ENCODE results near the gene HPS4.

The HPS4 gene

DNA sequence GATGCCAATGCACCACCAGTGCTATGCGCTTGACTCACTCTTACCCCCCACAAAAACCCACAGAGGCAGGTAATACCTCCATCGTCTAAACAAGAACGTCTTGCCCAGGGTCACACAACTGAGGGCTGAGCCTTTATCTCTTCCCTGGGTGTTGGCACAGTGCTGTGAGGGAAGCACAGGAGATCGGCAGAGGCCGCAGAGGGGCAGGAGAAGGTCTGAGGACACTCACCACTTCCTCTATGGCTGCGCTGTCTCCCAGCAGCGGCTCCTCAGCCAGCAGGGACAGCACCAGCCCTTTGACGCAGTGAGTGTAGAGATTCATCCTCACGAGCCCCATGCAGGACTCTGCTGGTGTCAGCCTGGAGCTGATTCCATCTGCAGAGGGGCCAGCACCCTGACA lies 19.9 kb downstream of the HPS4 start:
- DNase-seq: no peak

DNA sequence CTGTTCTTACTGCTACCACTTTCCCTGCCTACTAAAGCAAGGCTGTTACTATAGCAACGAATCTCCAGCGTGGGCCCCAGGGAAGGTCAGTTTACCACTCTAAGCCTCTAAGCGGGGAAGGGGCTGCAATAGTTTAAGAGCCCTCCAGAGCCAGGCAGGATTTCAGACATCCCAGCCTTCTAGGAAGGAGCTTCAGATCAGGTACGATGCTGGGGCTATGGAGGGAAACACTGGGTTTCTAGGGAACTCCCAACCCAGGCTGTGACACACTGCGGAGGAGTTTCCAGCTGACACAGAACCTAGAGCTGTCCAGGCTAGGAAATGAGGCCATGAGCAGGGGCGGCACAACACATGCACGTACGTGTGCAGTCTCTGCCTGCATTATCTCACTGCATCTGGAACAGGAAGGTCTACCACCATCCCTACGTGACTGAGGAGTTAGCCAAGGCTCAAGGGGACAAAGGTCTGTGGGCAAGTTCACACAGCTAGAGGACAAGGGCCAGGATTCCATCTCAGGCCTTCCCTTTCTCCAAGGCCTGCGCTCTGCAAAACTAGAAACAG lies 20.4 kb downstream of the HPS4 start:
- DNase-seq: no peak

DNA sequence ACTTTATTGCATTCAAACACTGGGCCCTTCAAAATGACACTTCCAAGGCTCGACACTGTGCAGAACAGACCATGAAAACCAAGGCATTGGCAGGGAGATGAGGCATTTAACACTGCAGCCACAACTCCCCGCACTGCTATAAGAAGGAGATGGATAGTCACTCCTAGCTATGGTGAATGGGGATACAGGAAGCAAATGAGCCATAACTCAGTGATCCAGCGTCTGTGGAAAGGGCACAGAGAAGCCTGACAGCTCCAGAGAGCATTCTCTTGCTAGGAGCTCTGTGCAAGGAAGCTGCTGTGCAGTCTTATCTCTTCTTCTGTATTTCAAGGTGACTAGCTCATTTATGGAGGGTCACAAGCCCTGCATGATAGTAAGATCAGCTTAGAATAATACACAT lies 20.9 kb downstream of the HPS4 start:
- DNase-seq: no peak

DNA sequence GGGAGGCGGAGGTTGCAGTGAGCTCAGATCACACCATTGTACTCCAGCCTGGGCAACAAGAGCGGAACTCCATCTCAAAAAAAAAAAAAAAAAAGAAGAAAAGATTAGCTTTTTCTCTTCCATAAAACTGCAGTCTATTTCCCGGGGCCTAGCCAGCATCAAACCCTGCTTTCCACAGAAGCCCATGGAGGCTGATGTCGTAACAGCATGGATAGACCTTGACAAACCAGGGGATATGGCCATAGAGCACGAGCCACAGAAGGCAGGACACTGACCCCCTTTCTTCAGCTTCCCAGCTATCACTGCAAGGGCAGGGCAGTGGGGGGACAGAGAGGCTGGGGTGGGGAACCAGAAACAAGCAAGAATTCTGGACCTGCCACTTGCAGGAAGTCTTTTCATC lies 21.5 kb downstream of the HPS4 start:
- no peak for DNase-seq

DNA sequence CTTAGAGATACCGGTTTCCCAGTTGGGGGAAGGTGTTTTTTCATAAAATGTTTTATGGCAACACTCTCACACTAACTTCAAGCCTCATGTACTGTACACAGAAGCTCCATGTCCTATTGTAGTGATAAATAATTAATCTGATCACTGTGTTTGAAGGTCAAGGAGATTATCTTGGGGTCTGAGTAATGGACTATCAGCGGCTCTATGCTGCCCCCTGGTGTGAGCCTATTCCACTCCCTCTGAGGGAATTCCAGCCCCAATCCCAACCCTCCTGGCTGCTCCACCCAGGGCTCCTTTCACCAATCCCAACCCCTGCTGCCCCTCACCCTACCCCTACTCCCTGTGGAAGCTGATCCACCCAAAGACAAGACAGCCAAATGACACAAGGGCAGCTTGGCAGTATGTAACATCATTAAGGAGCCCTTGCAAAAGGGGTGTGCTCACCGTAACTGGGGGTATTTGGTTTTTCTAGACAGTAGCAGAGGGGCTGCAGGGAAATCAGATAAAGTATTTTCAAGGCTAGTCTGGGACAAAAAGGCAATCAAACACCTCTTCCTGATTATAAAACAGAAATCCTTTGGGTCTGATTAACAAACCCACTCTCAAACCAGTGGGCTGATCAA lies 22.3 kb downstream of the HPS4 start:
- DNase-seq: peak; percentile 32 to 34

DNA sequence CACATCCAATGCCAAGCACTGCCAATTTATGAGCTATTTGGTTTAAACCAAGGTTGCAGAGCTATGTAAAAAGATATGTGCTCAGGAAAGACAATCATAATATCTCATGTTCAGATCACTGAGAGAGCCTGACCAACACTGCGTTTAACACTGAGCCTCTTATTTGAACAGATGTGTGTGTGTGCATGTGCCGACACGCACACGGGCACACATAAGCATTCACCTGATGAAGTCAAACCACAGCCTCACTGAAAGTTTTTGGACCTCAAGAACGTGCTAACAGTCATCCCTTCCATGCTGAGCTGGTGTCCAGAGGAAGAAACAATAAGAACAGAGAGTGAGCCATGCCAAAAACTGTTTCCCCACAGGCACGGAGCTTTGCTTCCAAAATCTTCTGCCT lies 23.4 kb downstream of the HPS4 start:
- no peak for DNase-seq

DNA sequence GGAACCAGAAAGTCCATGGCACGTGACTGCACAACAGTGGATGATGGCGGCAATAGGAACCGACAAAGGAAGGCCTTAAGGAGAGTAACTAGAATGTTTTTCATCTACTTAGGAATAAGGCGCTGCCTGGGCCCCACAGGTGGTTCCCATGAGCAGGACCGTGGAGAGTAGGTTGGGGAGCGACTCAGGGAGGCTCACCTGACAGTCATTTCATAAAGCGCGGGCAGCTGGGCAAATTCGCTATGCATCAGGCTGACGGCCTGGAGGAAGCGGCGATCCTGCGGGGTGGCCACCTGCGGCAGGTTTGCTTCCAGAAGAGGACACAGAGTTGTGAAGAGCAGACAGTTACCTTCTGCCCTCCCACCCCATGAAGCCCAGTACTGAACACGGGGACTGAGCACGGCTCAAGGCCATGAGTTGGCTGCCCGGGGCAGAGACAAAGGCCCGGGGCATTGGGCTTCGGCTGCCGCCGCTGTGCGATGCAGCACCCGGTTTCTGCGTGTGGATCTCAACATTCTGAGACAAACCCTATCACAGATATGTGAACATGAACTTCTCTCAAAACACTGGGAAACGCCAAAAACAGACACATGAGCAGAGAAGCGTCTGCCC lies 25.8 kb downstream of the HPS4 start:
- no peak for DNase-seq

DNA sequence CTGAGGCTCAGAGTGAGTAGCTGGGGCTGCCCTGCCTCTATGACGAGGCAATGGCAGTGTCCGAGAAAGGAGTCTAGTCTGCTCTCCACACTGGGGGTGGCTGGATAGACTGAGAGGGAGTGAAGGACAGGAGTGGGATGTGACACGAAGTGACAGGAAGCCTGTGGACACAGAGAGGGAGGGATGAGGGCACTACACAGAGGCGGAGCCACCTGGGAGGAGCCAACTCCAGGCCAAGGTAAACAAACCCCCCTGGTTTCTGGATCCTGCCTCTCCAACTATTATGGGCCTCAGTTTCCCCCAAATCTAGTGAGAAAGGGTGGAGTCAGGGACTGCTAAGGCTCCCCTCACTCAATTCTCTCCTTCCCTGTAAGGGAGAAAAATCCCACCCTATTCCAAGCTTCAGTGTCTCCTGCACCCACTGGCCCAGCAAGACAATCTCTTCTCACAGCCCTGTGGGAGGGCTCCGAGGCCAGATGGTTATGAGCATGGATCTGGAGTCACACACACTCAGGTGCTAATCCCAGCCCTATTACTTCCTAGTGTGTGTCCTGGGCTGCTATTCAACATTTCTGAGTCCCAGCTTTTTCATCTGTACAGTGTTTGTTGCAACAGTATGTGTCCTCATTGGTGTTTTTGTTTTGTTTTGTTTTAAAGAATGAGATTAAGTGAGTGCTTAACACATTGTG lies 29.6 kb downstream of the HPS4 start:
- no peak for DNase-seq

DNA sequence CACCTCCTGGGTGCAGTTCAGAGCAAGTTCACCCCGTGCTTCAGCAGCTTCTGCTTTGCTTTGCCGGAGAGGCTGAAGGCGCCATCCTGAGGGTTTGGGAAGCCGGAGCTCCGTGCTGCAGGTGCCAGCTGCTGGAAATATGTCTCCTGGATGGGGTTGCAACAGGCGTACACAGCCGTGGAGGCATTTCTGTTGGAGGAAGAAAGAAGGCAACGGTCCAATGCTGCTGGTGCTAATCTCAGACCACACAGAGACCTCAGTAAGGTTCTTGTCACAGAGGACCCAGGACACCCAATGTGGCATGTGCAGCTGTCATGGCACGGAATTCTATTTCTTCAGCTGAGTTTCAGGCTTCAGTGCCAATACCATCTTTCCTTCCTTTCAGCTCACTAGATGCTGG lies 30.4 kb downstream of the HPS4 start:
- DNase-seq: no peak

DNA sequence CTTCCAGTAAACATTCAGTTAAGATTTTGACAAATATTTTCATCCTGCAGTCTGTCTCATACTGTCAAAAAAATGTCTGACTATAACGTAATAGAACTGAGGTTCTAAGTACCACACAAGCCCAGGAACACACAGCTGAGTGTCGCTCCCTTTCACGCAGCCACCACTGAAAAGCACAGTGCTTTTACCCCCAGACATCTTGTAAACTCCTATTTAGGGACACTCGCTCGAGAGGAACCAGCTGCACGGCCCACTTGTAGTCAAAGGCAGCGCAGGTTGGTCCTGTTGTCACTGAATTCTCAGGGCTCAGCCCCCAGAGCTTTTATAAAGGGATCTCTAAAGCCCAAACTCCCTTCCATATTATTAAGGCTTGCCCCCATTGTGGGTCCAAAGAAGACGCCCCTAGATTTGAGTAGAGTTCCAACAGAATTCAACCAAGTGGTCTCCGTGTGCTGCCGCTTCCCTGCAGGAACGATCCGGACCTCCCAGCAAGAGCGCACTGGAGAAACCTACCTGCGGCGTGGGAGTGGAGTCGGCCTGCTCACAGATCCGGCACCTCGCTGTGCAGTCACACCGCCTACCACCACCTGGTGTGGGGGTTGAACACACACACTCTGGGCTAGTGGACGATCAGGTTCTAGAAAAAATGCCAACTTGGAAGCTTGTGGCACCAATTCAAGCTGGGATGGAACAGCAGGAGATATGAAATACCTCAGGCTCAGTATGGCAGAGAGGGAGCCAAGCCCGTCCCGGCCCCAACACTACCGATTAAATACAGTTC lies 31.2 kb downstream of the HPS4 start:
- no peak for DNase-seq

DNA sequence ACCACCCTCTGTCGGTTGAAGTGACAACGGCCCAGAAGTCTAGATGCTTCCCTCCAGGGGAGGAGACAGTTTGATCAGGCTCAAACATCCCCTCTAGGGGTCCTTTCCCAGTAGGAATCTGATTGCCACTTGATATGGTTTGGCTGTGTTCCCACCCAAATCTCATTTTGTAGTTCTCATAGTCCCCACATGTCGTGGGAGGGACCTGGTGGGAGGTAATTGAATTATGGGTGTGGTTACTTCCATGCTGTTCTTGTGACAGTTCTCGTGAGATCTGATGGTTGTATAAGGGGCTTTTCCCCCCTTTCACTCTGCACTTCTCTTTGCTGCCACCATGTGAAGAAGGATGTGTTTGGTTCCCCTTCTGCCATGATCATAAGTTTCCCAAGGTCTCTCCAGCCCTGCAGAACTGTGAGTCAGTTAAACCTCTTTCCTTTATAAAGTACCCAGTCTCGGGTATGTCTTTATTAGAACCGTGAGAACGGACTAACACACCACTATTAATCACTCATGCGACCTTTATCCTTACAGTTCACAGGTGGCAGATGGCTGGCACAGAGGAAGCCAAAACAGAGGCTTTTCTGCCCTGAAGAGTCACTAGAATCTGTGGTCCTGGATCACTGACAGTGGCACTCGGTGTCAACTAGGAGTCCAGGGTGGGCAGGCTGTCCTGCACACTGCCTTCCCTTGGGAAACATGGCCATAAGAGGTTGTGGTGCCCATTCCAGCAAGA lies 33.0 kb downstream of the HPS4 start:
- DNase-seq: no peak

DNA sequence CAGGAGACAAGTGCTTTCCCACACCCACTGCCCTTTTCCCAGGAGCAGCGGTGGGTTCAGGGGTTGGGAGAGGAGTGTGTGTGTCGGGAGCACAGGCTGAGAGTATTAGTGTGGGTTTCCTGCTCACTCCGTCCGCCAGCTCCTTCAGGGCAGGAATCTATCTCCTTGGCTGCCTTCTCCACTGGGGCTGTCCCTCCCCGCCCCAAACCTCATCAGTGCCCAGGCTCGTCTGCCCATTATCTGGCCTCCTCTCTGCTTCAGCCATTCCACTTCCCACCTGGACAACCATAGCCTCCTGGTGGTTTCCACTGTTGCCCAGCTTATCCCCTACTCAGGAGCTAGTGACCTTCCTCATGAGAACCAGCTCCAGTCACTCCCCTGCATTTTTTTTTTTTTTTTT lies 34.6 kb downstream of the HPS4 start:
- no peak for DNase-seq

DNA sequence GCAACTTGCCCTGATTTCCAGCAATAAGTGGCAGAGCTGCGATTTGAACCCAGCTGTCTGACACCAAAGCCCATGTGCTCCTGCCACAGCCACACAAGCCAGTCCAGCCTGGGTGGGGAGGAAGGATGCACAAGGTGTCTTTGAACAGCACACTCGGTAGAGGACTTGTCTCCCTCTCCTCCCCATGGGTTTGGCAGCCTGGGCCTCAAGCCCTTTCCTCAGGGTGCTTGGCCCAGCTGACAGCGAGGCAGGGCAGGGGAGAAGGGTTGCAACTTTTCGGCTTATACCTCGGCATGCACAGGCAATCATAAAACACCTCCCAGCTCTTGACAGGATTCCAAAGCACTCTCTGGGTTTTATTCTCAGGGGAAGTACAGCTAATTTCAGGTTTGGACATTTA lies 35.2 kb downstream of the HPS4 start:
- DNase-seq: no peak

DNA sequence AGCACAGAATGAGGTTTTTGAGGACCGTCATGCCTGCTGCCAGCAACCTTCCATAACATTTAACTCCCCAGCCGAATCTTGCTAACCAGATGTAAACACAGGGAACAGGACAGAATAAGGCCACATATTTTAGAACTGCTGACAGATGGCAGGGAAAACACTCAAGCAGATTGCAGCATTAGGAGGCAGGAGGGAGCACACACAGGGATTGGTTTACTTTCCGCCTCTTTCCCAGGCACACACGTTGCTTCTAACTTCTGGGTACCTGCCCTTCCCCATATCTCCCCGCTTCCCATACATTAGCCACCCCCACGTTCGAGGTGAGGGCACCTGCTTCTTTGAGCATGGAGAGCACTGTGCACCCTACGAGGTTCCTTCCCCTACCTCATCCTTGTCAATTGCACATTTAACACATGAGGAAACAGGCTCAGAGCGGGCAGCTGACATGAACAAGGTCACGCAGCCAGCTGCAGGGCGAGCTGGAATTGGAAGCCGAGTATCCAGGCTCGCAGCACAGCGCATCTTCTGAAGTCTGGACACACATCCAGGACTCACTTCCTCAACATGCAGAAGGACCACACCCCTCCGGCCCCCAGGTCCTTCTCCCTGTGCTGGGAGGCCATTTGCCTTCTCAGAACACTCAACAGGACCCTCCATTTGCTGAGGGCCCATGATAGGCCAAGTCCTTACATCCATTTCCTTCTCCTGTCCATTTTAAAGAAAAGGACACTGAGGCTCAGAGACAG lies 35.8 kb downstream of the HPS4 start:
- no peak for DNase-seq

DNA sequence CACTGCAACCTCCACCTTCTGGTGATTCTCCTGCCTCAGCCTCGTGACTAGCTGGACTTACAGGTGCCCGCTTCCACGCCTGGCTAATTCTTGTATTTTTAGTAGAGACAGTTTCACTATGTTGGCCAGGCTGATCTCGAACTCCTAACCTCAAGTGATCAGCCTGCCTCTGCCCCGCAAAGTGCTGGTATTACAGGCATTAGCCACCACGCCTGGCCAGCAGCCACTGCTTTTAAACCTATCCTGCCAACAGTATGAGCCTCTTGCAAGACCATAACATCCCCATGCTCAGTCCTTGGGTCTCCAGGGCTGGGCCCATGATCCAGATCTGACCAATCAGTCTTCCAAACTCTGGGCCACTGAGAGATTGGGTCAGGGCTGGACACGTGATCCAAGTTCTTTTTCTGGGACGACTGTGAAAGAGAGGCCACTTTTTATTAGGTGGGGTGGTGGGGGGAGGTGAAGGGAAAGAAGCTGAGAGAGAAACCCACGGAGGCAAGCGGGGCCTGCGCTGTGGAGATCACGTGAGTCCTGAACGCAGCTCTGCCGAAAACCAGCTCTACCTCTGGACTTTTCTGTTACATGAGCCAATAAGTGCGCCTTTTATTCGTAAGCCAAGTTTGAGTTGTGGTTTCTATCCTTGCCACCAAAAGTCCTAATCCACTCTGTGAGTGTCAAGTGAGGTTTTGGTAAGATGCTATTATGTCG lies 36.6 kb downstream of the HPS4 start:
- DNase-seq: no peak

DNA sequence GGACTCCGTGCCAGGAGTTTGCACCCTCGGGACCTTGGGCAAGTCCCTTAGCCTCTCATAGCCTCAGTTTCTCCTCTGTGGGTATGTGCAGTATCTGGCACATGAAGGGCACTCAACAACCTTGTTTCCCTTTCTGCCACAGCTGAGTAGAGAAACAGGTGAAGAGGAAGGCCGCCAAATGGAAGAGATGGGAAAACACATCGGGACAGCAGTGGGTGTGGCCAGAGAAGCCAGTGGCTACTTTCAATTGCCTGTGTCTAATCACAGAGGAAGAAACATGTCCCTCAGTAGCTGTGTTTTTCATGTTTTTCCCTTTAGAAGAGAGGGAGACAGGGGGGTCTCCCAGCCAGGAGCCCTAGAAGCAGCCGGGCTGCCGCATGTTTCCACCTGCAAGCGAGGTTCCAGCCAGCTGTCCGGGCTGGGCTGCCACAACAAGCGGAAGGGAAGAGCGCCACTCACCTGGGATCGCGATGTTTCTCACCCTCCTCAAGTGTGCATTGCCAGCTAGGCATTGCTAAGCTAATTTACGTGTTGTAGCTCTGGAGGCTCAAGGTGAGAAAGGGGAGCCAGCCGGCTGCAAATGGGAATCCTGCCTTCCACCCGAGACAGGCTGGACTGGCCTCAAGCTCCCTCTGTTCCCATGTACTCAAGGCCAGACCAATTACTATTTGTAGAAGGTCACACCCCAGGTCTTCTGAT lies 37.9 kb downstream of the HPS4 start:
- no peak for DNase-seq

DNA sequence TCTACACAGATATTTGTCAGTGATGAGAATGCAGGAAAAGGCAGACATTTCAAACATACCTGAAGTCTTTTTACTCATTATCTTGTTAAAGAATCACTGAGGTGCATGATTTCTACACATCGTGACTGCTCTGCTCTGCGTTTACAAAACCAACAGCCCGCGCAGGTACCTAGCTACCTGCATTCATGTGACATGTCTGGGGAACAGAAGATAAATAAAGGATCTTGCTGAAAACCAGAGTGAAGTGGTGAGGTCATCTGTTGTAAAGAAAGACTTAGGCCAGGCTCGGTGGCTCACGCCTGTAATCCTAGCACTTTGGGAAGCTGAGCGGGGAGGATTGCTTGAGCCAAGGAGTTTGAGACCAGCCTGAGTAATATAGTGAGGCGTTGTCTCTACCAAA lies 38.8 kb downstream of the HPS4 start:
- DNase-seq: no peak

DNA sequence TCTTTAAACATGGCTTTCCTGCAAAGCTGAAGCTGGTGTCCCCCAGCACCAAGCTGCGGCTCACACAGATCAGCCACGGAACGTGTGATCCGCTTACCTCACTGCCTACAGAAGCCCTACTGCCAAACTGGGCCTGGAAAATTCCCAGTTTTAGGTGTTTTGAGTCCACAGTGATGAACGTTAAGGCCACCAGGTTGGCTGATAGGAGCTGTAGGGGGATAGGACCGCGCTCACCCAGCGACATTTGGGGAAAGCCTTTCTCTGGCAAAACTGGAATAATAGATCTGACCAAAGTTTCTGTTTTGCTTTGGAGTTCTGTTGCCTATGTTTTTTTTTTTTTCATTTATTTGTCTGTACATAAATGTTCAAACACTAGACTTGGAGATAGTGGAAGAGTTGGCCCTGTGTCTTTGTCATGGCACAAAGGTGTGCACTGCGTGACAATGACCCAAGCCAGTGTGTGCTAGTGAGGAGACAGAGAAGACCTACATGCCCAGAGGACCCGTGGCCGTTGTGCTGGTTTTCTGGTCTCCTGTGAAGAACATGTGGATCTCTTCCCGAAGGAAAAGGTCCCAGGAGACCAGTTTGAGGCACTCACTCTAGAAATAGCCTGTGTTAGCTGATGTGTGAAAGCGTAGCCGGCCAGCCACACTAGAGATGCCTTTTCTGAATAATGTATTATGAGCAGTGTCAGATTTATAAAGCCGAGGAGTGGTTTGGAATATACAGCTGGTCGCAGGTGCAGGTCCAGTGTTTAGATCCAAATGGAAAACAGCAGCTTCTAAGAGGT lies 39.5 kb downstream of the HPS4 start:
- DNase-seq: no peak

DNA sequence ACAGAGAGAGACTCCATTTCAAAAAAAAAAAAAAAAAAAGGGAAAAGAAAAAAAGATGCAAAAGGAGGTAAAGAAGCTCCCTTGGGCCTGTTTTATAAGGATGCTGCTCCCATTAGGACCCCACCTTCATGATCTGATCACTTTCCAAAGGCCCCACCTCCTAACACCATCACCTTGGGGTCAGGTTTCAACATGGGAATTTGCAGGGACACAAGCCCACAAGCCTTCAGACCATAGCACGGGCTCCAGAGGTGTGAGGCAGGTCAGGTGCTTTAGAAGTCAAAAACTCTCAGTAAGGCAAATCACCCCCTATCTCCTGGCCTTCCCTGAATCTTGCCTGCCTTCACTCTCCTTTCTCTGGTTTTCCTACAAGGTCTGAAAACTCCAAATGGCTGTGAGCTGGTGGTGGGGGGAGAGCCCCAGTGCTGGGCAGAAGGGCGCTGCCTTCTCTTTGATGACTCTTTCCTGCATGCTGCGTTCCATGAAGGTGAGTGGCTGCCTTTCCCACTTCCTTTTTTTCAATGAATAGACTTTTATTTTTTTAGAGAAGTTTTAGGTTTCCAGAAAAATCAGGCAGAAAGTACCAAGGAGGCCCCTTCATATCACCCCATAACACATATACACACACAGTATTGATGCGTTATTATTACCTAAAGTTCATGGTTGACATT lies 41.4 kb downstream of the HPS4 start:
- DNase-seq: no peak

Measured in activated CD4-positive, alpha-beta T cell treated with anti-CD3 and anti-CD28 coated beads, Interleukin-2, amount 50 U/mL, for 4 hours (primary cell).